WTC11 (cell line): ENCODE results near the gene ISG20L2.

Source experiments
- CREM ChIP-seq: sonication (generic); formaldehyde crosslinking; IDR thresholded peaks from 2 replicates; pipeline ENCODE4 v1.8.1; 2022; ENCODE audit warnings: mild to moderate bottlenecking, missing genetic modification reagents, moderate library complexity
- NR1H2 ChIP-seq: sonication (generic); formaldehyde crosslinking; IDR thresholded peaks from 2 replicates; pipeline ENCODE4 v1.9.0; 2021; ENCODE audit warnings: mild to moderate bottlenecking, moderate library complexity, missing genetic modification reagents
- TCF7 ChIP-seq: sonication (generic); formaldehyde crosslinking; IDR thresholded peaks from 2 replicates; pipeline ENCODE4 v1.8.0; 2022; ENCODE audit warnings: mild to moderate bottlenecking, low read depth, missing genetic modification reagents, moderate library complexity
- TF ChIP-seq, protein P1 (sequence below): sonication (generic); formaldehyde crosslinking; conservative IDR thresholded peaks from 2 replicates; pipeline ENCODE4 v1.8.1; 2022; ENCODE audit warnings: mild to moderate bottlenecking, missing genetic modification reagents
- TF ChIP-seq, protein P2 (sequence below): sonication (generic); formaldehyde crosslinking; IDR thresholded peaks from 2 replicates; pipeline ENCODE4 v1.8.1; 2023; ENCODE audit warnings: mild to moderate bottlenecking, missing genetic modification reagents, moderate library complexity
- TF ChIP-seq, protein P3 (sequence below): fragments of 200-600 bp; IDR thresholded peaks from 2 replicates; pipeline ENCODE4 v1.8.0; 2022; ENCODE audit warnings: antibody characterized with exemption
- TF ChIP-seq, protein P4 (sequence below): sonication (generic); formaldehyde crosslinking; IDR thresholded peaks from 2 replicates; pipeline ENCODE4 v1.8.1; 2023; ENCODE audit warnings: mild to moderate bottlenecking, moderate library complexity, missing genetic modification reagents
- TF ChIP-seq, protein P5 (sequence below): sonication (generic); formaldehyde crosslinking; IDR thresholded peaks from 2 replicates; pipeline ENCODE4 v1.8.0; 2022; ENCODE audit warnings: mild to moderate bottlenecking, missing genetic modification reagents

DNA sequence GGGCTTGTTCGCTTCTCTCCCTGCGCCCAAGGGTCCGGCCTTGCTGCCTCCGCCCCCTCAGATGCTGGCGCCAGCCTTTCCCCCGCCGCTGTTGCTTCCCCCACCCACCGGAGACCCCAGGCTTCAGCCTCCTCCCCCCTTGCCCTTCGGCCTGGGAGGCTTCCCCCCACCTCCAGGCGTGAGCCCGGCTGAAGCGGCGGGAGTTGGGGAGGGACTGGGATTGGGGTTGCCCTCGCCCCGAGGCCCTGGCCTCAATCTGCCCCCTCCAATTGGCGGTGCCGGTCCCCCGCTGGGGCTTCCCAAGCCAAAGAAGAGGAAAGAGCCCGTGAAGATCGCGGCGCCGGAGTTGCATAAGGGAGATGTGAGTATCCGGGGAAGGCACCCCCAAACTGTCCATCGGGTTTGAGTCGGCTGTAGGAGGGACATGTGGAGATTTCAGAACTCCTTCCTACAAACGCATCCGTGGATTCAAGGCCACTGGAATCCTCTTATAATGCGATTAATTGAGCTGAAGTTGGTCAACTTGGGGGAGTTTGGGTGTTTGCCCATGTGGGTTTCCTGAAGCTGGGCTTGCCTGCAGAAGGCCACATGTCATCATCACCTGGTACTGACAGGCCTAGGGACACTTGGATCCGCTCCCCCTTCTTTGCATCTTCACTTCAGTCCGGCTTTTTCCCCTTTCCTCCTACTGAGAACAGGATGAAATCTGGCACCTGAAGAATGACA, 39.5 kb upstream of the ISG20L2 start:
- TF ChIP-seq NR1H2 (CRISPR knock-in tag) (no peak), CREM (CRISPR knock-in tag) (no peak), TCF7 (CRISPR knock-in tag) (no peak)
- TF ChIP-seq, protein P1, sequence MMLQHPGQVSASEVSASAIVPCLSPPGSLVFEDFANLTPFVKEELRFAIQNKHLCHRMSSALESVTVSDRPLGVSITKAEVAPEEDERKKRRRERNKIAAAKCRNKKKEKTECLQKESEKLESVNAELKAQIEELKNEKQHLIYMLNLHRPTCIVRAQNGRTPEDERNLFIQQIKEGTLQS (CRISPR knock-in tag): no peak
- TF ChIP-seq, protein P2, sequence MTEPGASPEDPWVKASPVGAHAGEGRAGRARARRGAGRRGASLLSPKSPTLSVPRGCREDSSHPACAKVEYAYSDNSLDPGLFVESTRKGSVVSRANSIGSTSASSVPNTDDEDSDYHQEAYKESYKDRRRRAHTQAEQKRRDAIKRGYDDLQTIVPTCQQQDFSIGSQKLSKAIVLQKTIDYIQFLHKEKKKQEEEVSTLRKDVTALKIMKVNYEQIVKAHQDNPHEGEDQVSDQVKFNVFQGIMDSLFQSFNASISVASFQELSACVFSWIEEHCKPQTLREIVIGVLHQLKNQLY (CRISPR knock-in tag): no peak
- TF ChIP-seq, protein P3, sequence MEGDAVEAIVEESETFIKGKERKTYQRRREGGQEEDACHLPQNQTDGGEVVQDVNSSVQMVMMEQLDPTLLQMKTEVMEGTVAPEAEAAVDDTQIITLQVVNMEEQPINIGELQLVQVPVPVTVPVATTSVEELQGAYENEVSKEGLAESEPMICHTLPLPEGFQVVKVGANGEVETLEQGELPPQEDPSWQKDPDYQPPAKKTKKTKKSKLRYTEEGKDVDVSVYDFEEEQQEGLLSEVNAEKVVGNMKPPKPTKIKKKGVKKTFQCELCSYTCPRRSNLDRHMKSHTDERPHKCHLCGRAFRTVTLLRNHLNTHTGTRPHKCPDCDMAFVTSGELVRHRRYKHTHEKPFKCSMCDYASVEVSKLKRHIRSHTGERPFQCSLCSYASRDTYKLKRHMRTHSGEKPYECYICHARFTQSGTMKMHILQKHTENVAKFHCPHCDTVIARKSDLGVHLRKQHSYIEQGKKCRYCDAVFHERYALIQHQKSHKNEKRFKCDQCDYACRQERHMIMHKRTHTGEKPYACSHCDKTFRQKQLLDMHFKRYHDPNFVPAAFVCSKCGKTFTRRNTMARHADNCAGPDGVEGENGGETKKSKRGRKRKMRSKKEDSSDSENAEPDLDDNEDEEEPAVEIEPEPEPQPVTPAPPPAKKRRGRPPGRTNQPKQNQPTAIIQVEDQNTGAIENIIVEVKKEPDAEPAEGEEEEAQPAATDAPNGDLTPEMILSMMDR: no peak
- TF ChIP-seq, protein P4, sequence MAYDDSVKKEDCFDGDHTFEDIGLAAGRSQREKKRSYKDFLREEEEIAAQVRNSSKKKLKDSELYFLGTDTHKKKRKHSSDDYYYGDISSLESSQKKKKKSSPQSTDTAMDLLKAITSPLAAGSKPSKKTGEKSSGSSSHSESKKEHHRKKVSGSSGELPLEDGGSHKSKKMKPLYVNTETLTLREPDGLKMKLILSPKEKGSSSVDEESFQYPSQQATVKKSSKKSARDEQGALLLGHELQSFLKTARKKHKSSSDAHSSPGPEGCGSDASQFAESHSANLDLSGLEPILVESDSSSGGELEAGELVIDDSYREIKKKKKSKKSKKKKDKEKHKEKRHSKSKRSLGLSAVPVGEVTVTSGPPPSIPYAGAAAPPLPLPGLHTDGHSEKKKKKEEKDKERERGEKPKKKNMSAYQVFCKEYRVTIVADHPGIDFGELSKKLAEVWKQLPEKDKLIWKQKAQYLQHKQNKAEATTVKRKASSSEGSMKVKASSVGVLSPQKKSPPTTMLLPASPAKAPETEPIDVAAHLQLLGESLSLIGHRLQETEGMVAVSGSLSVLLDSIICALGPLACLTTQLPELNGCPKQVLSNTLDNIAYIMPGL (CRISPR knock-in tag): no peak
- TF ChIP-seq, protein P5, sequence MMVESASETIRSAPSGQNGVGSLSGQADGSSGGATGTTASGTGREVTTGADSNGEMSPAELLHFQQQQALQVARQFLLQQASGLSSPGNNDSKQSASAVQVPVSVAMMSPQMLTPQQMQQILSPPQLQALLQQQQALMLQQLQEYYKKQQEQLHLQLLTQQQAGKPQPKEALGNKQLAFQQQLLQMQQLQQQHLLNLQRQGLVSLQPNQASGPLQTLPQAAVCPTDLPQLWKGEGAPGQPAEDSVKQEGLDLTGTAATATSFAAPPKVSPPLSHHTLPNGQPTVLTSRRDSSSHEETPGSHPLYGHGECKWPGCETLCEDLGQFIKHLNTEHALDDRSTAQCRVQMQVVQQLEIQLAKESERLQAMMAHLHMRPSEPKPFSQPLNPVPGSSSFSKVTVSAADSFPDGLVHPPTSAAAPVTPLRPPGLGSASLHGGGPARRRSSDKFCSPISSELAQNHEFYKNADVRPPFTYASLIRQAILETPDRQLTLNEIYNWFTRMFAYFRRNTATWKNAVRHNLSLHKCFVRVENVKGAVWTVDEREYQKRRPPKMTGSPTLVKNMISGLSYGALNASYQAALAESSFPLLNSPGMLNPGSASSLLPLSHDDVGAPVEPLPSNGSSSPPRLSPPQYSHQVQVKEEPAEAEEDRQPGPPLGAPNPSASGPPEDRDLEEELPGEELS (CRISPR knock-in tag): no peak
